OCI-LY3 (cell line): Measurements from ENCODE around the gene ADAMTS2.

ENCODE experiments used
- EZH2phosphoT487 ChIP-seq: fragments of 200-600 bp; shearing (Covaris generic); IDR thresholded peaks from 2 replicates; pipeline ENCODE4 v1.6.1; 2018; ENCODE audit warnings: antibody characterized with exemption, mixed run types, low read depth
- TF ChIP-seq, protein P1 (sequence below): fragments of 200-600, 300-600 bp; sonication (generic); IDR thresholded peaks from 2 replicates; pipeline ENCODE4 v1.5.1; 2014; ENCODE audit warnings: antibody characterized with exemption, low read length, low read depth

DNA sequence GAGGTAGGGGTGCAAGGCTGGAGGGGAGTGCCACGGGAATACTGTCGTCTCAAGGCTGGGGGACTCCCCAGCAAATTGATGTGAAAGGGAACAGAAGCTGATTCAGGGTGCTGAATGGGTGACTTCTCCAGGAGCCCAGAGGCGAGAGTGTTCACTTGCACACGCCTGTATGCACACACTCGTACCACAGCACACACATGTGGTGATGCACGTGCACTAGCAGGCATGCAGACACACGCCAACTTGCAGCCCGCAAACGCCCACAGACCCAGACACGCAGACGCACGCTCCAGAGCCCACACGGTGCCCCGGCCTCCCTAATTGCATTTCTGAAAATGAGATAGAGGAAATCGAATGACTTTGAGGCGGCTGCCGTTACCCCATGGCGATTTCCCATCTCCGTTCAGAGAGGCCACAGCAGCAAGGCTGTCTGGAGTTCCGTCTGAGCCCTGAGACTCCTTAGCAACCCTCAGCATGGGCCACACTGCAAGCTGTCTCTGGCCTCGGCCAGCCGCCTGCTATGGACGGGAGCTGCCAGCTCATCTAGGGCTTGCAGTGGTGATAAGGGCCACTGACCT lies 9.1 kb upstream of the ADAMTS2 start:
- TF ChIP-seq, protein P1, sequence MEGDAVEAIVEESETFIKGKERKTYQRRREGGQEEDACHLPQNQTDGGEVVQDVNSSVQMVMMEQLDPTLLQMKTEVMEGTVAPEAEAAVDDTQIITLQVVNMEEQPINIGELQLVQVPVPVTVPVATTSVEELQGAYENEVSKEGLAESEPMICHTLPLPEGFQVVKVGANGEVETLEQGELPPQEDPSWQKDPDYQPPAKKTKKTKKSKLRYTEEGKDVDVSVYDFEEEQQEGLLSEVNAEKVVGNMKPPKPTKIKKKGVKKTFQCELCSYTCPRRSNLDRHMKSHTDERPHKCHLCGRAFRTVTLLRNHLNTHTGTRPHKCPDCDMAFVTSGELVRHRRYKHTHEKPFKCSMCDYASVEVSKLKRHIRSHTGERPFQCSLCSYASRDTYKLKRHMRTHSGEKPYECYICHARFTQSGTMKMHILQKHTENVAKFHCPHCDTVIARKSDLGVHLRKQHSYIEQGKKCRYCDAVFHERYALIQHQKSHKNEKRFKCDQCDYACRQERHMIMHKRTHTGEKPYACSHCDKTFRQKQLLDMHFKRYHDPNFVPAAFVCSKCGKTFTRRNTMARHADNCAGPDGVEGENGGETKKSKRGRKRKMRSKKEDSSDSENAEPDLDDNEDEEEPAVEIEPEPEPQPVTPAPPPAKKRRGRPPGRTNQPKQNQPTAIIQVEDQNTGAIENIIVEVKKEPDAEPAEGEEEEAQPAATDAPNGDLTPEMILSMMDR, result no peak
- TF ChIP-seq EZH2phosphoT487, result no peak
